ENCODE data around the gene SLC26A8.
"Not testable (repeated sequence)": the region's sequence is repeated elsewhere in the genome, so short reads cannot be mapped to it uniquely, and the experiment has no call there.

The SLC26A8 gene

DNA sequence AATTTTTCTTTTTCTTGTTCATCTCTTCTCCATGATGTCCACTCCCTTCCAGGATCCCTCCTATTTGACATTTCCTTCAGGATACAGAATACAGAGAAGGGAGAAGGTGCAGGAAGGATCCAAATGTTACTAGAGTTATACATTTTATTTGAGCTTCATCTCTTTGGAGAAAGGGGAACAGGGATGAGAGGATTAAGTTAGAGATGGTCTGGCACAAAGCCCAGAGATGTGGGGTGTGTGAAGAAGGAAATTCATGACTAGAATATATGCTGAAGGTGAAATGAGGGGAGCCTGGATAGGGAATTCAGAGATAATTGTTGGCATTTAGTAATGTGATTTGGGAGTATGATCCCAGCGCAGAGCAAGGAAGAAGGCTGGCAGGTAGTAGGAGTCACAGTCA lies 81.1 kb downstream of the SLC26A8 start:
- no peak for DNase-seq (ENCODE audit: low spot score)
- in situ Hi-C loops (cut with MboI; ENCODE audit: low pct_unique_long_range_greater_than_20kb, low sequenced_read_pairs, unreplicated experiment) = no loop called here
- TF ChIP-seq, protein P1, sequence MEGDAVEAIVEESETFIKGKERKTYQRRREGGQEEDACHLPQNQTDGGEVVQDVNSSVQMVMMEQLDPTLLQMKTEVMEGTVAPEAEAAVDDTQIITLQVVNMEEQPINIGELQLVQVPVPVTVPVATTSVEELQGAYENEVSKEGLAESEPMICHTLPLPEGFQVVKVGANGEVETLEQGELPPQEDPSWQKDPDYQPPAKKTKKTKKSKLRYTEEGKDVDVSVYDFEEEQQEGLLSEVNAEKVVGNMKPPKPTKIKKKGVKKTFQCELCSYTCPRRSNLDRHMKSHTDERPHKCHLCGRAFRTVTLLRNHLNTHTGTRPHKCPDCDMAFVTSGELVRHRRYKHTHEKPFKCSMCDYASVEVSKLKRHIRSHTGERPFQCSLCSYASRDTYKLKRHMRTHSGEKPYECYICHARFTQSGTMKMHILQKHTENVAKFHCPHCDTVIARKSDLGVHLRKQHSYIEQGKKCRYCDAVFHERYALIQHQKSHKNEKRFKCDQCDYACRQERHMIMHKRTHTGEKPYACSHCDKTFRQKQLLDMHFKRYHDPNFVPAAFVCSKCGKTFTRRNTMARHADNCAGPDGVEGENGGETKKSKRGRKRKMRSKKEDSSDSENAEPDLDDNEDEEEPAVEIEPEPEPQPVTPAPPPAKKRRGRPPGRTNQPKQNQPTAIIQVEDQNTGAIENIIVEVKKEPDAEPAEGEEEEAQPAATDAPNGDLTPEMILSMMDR (IDR thresholded peaks at IDR 0.05; ENCODE audit: extremely low read depth, insufficient read depth, missing control alignments) = no peak

DNA sequence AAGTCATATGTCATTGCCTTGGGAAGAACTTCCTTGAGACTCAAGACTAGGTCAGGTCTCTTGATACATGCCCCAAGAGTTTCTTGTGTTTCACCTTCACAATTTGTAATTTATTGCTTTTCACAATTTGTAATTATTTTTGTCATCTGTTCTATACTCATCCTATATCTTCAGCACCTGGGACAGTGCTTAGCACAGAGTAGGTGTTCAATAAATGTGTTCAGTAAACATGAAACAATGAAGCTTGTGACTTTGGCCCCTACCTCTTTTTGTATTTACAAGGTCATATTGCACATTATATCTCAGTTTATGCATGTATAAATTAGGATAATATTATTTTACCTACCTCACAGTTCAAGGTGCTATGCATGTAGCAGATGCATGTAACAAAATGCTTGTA lies 82.1 kb downstream of the SLC26A8 start:
- in situ Hi-C loops (cut with MboI; ENCODE audit: low pct_unique_long_range_greater_than_20kb, low sequenced_read_pairs, unreplicated experiment) = no loop called here
- TF ChIP-seq, protein P1 (IDR thresholded peaks at IDR 0.05; ENCODE audit: extremely low read depth, insufficient read depth, missing control alignments) = no peak
- no peak for DNase-seq (ENCODE audit: low spot score)

DNA sequence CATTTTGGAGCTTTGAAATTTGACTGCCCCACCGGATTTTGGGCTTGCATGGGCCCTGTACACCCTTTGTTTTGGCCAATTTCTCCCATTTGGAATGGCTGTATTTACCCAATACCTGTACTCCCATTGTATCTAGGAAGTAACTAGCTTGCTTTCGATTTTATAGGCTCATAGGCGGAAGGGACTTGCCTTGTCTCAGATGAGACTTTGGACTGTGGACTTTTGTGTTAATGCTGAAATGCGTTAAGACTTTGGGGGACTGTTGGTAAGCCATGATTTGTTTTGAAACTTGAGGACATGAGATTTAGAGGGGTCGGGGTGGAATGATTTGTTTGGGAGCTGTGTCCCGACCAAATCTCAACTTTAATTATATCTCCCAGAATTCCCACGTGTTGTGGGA lies 83.3 kb downstream of the SLC26A8 start:
- in situ Hi-C loops (cut with MboI; ENCODE audit: low pct_unique_long_range_greater_than_20kb, low sequenced_read_pairs, unreplicated experiment) = not testable (repeated sequence)

DNA sequence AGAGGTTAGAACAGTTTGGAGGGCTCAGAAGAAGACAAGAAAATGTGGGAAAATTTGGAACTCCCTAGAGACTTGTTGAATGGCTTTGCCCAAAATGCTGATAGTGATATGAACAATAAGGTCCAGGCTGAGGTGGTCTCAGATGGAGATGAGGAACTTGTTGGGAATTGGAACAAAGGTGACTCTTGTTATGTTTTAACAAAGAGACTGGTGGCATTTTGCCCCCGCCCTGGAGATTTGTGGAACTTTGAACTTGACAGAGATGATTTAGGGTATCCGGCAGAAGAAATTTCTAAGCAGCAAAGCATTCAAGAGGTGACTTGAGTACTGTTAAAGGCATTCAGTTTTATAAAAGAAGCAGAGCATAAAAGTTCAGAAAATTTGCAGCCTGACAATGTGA lies 84.4 kb downstream of the SLC26A8 start:
- DNase-seq (ENCODE audit: low spot score); in situ Hi-C loops (cut with MboI; ENCODE audit: low pct_unique_long_range_greater_than_20kb, low sequenced_read_pairs, unreplicated experiment): not testable (repeated sequence)

More for the DNA sequence above, 83.3 kb downstream of the SLC26A8 start:
- DNase-seq (ENCODE audit: low spot score) = not testable (repeated sequence)

DNA sequence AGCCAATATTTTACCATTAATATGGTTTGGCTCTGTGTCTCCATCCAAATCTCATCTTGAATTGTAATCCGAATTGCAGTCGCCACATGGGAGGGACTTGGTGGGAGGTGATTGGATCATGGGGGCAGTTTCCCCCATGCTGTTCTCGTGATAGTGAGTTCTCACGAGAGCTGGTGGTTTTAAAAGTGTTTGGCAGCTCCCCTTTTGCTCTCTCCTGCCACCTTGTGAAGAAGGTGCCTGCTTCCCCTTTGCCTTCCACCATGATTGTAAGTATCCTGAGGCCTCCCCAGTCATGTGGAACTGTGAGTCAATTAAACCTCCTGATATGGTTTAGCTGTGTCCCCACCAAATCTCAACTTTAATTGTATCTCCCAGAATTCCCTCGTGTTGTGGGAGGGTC lies 85.2 kb downstream of the SLC26A8 start:
- in situ Hi-C loops (cut with MboI; ENCODE audit: low pct_unique_long_range_greater_than_20kb, low sequenced_read_pairs, unreplicated experiment); DNase-seq (ENCODE audit: low spot score): not testable (repeated sequence)

DNA sequence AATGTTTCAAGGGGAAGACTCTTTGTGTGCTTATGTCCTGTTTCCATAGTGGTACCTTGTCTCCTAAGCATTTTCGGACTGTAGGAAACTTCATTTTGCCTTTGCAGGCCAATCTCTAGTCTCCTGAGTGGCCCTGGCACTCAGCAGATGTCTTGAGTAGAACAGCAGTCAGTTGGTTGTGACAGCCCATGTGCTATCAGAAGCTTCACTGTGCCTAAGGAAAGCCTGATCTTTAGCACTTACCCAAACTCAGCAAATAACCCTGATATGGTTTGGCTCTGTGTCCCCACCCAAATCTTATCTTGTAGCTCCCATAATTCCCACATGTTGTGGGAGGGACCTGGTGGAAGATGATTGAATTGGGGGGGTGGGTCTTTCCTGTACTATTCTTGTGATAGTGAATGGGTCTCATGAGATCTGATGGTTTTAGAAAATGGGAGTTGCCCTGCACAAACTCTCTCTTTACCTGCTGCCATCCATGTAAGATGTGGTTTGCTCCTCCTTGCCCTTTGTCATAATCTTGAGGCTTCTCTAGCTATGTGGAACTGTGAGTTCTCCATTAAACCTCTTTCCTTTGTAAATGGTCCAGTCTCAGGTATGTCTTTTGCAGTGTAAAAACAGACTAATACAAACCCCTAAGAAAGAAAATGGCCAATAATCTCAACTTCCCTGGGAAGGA lies 87.6 kb downstream of the SLC26A8 start:
- in situ Hi-C loops (cut with MboI; ENCODE audit: low pct_unique_long_range_greater_than_20kb, low sequenced_read_pairs, unreplicated experiment) = no loop called here
- TF ChIP-seq, protein P1 (IDR thresholded peaks at IDR 0.05; ENCODE audit: extremely low read depth, insufficient read depth, missing control alignments) = no peak

DNA sequence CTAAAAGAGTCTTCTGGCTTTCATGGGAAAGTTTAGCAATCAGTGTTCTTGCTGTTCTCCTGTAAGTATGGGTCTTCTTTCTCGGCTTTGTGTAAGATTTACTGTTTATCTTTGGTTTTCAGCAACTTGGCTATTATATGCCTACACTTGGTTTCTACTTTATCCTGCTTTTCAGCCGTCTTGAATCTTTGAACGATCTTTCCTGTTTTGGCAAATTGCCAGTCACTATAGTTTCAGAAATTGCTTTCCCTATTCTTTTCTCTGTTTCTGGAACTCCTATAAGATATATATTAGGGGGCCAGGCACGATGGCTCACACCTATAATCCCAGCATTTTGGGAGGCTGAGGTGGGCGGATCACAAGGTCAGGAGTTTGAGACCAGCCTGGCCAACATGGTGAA lies 89.0 kb downstream of the SLC26A8 start:
- in situ Hi-C loops (cut with MboI; ENCODE audit: low pct_unique_long_range_greater_than_20kb, low sequenced_read_pairs, unreplicated experiment) = no loop called here
- no peak for DNase-seq (ENCODE audit: low spot score)
- TF ChIP-seq, protein P1 (IDR thresholded peaks at IDR 0.05; ENCODE audit: extremely low read depth, insufficient read depth, missing control alignments) = no peak

More for the DNA sequence above, 87.6 kb downstream of the SLC26A8 start:
- no peak for DNase-seq (ENCODE audit: low spot score)

DNA sequence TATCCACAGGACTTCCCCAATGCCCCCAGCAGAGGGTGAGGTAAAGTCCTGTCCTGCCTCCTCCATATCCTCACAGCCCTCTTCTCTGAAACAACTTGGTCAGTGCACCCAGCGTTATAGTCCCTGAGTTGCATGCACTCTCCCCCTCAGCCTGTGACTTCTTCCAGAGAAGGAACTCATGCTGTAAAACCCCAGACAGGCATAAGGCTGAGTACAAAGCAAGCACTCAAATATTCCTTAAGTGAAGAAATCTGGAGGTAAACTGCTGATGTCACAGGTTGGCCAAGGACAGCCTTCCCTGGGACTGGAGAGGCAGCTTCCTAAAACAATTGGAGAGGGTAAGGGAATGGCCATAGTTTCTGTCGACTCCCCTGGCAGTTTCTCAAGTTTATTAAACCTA lies 90.6 kb downstream of the SLC26A8 start:
- in situ Hi-C loops (cut with MboI; ENCODE audit: low pct_unique_long_range_greater_than_20kb, low sequenced_read_pairs, unreplicated experiment) = no loop called here
- TF ChIP-seq, protein P1 (IDR thresholded peaks at IDR 0.05; ENCODE audit: extremely low read depth, insufficient read depth, missing control alignments) = no peak
- no peak for DNase-seq (ENCODE audit: low spot score)

DNA sequence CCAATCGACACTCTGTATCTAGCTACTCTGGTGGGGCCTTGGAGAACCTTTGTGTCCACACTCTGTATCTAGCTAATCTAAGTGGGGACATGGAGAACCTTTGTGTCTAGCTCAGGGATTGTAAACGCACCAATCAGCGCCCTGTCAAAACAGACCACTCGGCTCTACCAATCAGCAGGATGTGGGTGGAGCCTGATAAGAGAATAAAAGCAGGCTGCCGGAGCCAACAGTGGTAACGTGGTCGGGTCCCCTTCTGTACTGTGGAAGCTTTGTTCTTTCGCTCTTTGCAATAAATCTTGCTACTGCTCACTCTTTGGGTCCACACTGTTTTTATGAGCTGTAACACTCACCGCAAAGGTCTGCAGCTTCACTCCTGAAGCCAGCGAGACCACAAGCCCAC lies 92.6 kb downstream of the SLC26A8 start:
- in situ Hi-C loops (cut with MboI; ENCODE audit: low pct_unique_long_range_greater_than_20kb, low sequenced_read_pairs, unreplicated experiment); DNase-seq (ENCODE audit: low spot score): not testable (repeated sequence)

Data from GM13977 (cell line).